GM18909 (cell line): Measurements from ENCODE around the gene IFITM2.
"Not testable (repeated sequence)": the region's sequence is repeated elsewhere in the genome, so short reads cannot be mapped to it uniquely, and the experiment has no call there.

ENCODE experiments used
- ATAC-seq: cut with Tn5 transposase; IDR thresholded peaks from one replicate; pipeline ENCODE4 v1.9.1; 2021; ENCODE audit warnings: mild to moderate bottlenecking; ENCODE audit not compliant: unreplicated experiment, poor library complexity

Gene IFITM2

GRCh38 chr11:304915-305843, 2.4 kb upstream of the IFITM2 start:
- ATAC-seq = no peak

- no peak for ATAC-seq
These were observed 1.8 kb upstream of the IFITM2 start for GRCh38 chr11:305844-306211.

GRCh38 chr11:306645-307371, 808 bp upstream of the IFITM2 start:
- ATAC-seq = no peak

- ATAC-seq = not testable (repeated sequence)
These were observed 1.4 kb downstream of the IFITM2 start for GRCh38 chr11:308740-309665.

GRCh38 chr11:309979-310572, 2.5 kb downstream of the IFITM2 start:
- not testable (repeated sequence) for ATAC-seq

- peak; percentile 43 for ATAC-seq
These were observed 3.6 kb downstream of the IFITM2 start for GRCh38 chr11:311013-311748.

GRCh38 chr11:312092-312816, 4.6 kb downstream of the IFITM2 start:
- no peak for ATAC-seq

- ATAC-seq = peak; percentile 9
These were observed 5.7 kb downstream of the IFITM2 start for GRCh38 chr11:313304-313786.

GRCh38 chr11:313787-314553, 6.4 kb downstream of the IFITM2 start, which contains the start of gene IFITM1:
Gene IFITM1 (plus strand): TSS chr11:314040. CDS start chr11:314171, 131 bp downstream.
- ATAC-seq = peak; percentile 26

- ATAC-seq = not testable (repeated sequence)
These were observed 6.9 kb downstream of the IFITM2 start for GRCh38 chr11:314554-314875.

GRCh38 chr11:315051-315481, 7.5 kb downstream of the IFITM2 start:
- no peak for ATAC-seq

GRCh38 chr11:315516-315994, 7.9 kb downstream of the IFITM2 start:
- no peak for ATAC-seq

GRCh38 chr11:316031-316701, 8.6 kb downstream of the IFITM2 start:
- no peak for ATAC-seq

GRCh38 chr11:316891-317301, 9.3 kb downstream of the IFITM2 start:
- ATAC-seq = no peak

- ATAC-seq = peak; percentile 3
These were observed 10.2 kb downstream of the IFITM2 start for GRCh38 chr11:317668-318404.

GRCh38 chr11:318405-319120, 10.9 kb downstream of the IFITM2 start:
- ATAC-seq = peak; percentile 45
